ENCODE measurements around the gene WNT5A.

GRCh38 chr3:55455915-55456314 is 31.2 kb downstream of the WNT5A start:
- TF ChIP-seq ZNF274 (IDR thresholded peaks at IDR 0.05; ENCODE audit: low read depth, low read length) (no peak), YY1 (IDR thresholded peaks at IDR 0.05; ENCODE audit: insufficient read depth, insufficient read length) (no peak)

Data from NT2/D1 (cell line).